HL-60/S4 treated with phorbol 12-myristate 13-acetate at 8.2 ng/mL for 4 days and 3 days (cell line): Measurements from ENCODE around the gene KRTAP12-2.
"Not testable (repeated sequence)": the region's sequence is repeated elsewhere in the genome, so short reads cannot be mapped to it uniquely, and the experiment has no call there.

Source experiments
- in situ Hi-C: fragments of 300-500 bp; cut with MboI; formaldehyde crosslinking; loops from 2 replicates; pipeline ENCODE4 v1.15.0; 2022; ENCODE audit warnings: low sequenced_read_pairs

The KRTAP12-2 gene

DNA sequence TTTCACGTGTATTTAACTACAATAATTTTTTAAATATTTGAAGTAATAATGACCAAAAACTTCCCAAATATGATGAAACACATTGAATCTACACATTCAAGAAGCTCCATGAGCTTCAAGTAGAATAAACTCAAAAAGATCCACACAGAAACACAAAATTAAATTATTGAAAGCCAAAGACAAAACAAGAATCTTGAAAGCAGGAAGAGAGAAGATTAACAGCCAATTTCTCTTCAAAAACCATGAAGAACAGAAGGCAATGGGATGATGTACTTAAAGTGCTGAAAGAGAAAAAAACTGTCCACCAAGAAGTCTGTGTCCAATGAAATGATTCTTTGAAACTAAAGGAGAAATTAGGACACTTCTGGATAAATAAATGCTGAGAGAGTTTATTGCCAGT, 34.7 kb downstream of the KRTAP12-2 start:
- in situ Hi-C loops, result no loop called here

DNA sequence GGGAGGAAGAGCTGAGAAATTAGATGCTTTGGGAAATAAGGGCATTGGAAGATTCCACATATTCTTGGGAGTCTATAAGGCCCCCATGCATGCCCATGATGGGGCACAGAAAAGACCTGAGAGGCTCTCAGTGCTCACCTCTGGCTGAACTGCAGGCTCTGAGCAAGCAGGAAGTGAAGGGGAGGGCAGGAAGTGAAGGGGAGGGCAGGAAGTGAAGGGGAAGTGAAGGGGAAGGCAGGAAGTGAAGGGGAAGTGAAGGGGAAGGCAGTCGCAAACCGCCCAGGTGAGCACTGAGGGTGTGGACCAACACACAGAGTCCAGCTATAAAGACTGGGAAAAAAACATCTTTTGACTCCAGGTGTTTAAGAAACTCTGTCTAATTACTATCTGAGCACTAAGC, 36.3 kb downstream of the KRTAP12-2 start:
- in situ Hi-C loops, result no loop called here

- in situ Hi-C loops, result no loop called here
Observed at GRCh38 chr21:44628707-44629391, 37.9 kb downstream of the KRTAP12-2 start.

GRCh38 chr21:44627831-44628233, 38.9 kb downstream of the KRTAP12-2 start:
- in situ Hi-C loops, result not testable (repeated sequence)

GRCh38 chr21:44627181-44627822, 39.4 kb downstream of the KRTAP12-2 start:
- in situ Hi-C loops, result not testable (repeated sequence)

GRCh38 chr21:44626673-44627143, 40.0 kb downstream of the KRTAP12-2 start, which contains the start of gene KRTAP10-9:
KRTAP10-9 (plus strand) TSS chr21:44627093; CDS start chr21:44627172, 79 bp downstream.
- in situ Hi-C loops, result no loop called here

DNA sequence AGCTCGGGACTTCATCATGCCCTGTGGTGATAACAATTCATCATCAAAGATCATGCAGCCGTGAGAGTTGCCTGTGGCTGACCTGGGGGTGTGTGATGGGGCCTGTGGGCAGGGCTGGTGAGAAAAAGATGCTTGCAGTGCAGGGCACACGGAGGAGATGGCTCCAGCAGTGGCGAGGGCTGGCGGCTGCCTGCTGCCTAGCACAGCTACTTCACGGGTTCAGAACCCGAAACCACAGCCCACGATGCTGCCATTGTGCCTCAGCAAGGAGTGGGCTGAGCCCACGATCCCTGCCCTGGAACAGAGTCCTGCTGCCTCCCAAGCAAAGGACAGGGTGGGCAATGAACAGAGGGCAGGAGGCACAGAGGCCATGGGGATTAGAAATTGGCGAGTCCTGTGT, 40.5 kb downstream of the KRTAP12-2 start:
- in situ Hi-C loops, result no loop called here

GRCh38 chr21:44625756-44626155, 41.0 kb downstream of the KRTAP12-2 start:
- in situ Hi-C loops, result no loop called here

DNA sequence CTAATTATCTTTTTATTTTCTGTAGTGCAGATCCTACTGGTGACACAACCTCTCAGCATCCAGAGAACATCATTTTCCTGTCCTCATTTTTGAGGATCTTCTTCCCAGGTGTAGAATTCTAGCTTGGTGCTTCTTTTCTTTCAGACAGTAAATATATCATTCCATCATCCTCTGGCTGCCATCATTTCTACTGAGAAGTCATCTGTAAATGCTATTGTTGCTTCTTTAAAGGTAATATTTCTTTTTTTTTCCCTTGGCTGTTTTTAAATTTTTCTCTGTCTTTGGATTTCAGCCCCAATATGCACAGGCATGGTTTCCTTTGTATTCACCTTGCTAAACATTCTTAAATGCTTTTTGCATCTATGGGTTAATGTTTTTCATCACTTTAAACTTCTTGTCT, 43.2 kb downstream of the KRTAP12-2 start:
- in situ Hi-C loops, result no loop called here

DNA sequence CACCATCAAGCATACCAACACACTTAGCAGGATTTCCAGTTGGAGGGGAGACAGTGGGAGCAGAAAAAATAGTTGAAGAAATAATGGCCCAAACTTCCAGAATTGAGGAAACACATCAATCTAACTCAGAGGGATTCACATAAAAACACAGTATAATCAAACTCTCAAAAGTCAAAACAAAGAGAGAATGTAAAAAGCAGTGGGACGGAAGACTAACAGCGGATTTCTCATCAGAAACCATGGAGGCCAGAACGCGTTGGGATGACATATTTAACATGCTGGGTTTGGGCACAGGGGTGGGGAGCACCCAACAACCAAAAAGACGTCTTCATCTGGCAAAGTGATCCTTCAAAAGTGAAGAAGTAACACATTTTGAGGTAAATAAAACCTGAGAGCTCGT, 46.8 kb downstream of the KRTAP12-2 start:
- in situ Hi-C loops, result no loop called here

- in situ Hi-C loops, result no loop called here
Observed at GRCh38 chr21:44618909-44619308, 47.8 kb downstream of the KRTAP12-2 start.

DNA sequence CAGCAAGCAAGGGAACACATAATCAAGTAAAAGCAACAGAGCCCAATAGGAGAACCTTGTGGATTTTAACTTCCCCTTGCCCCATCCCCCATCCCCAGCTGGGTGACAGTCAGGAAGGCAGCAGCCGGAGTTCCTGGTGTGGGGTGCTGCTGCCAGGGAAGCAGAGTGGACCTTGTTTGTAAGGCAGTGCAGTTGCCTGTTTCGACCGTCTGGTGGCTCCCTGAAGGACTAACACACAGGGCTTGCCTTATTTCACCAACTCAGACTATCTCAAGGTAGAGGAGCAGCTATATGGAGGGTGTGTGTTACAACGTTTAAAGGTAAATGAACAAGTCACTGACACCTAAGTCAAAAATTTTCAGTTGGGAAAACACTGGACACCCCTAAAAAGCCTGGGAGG, 48.2 kb downstream of the KRTAP12-2 start:
- in situ Hi-C loops, result no loop called here

GRCh38 chr21:44617071-44617501, 49.6 kb downstream of the KRTAP12-2 start:
- in situ Hi-C loops, result no loop called here

GRCh38 chr21:44616591-44616926, 50.2 kb downstream of the KRTAP12-2 start:
- in situ Hi-C loops, result no loop called here
